Measurements from ENCODE around the gene PALLD. TPM values are rescaled to one million over a fixed set of nuclear protein-coding genes. Genes with fewer than 3 reads are reported as not detected.

PALLD gene
- total RNA-seq, 1 experiment from 2014 or later: 23.7 TPM

GRCh38 chr4:168637872-168638756 is 141.3 kb downstream of the PALLD start:
- no peak overlapping the region for H3K27ac Mint-ChIP-seq
- H3K4me3 Mint-ChIP-seq: no peak overlapping the region
- POLR2A ChIA-PET: no interaction called here
- DNase-seq (ENCODE audit: low spot score) (no peak), ATAC-seq (no peak)
- H3K4me1 Mint-ChIP-seq: peaks cover 19% of the 10 kb centered on the region
- no peak for TF ChIP-seq PRRX2 (CRISPR knock-in tag; IDR thresholded peaks at IDR 0.05)
- TF ChIP-seq ZNF671 (CRISPR knock-in tag; IDR thresholded peaks at IDR 0.05): no peak
- TF ChIP-seq ZNF423 (CRISPR knock-in tag; IDR thresholded peaks at IDR 0.05): no peak
- no peak for TF ChIP-seq ATF3 (CRISPR knock-in tag; conservative IDR thresholded peaks at IDR 0.05)
- no peak for TF ChIP-seq USF1 (CRISPR knock-in tag; IDR thresholded peaks at IDR 0.05)
- TF ChIP-seq NR1H2 (CRISPR knock-in tag; IDR thresholded peaks at IDR 0.05): no peak
- no peak for TF ChIP-seq E2F1 (CRISPR knock-in tag; IDR thresholded peaks at IDR 0.05)
- no peak for TF ChIP-seq GTF2I (CRISPR knock-in tag; conservative IDR thresholded peaks at IDR 0.05)
- TF ChIP-seq E2F5 (CRISPR knock-in tag; IDR thresholded peaks at IDR 0.05): no peak
- TF ChIP-seq FOXJ3 (CRISPR knock-in tag; IDR thresholded peaks at IDR 0.05; ENCODE audit: borderline replicate concordance): no peak
- TF ChIP-seq CREB1 (CRISPR knock-in tag; IDR thresholded peaks at IDR 0.05): no peak
- TF ChIP-seq HMGA2 (CRISPR knock-in tag; IDR thresholded peaks at IDR 0.05): no peak
- TF ChIP-seq RORB (CRISPR knock-in tag; IDR thresholded peaks at IDR 0.05): no peak
- no peak for TF ChIP-seq JAZF1 (CRISPR knock-in tag; IDR thresholded peaks at IDR 0.05)
- TF ChIP-seq NR3C1 (CRISPR knock-in tag; conservative IDR thresholded peaks at IDR 0.05; ENCODE audit: low read depth): no peak
- no peak for TF ChIP-seq PREB (CRISPR knock-in tag; IDR thresholded peaks at IDR 0.05; ENCODE audit: borderline replicate concordance)
- TF ChIP-seq OVOL2 (CRISPR knock-in tag; IDR thresholded peaks at IDR 0.05; ENCODE audit: borderline replicate concordance): no peak
- no peak for TF ChIP-seq STAT6 (CRISPR knock-in tag; conservative IDR thresholded peaks at IDR 0.05; ENCODE audit: low read depth)
- 0 out of 2 replicates have a peak, but pooled peaks cover 4% of the 10 kb centered on the region for H3K27me3 Mint-ChIP-seq (ENCODE audit: low read depth)
- CTCF ChIA-PET: no interaction called here
- H3K36me3 Mint-ChIP-seq: no peaks in the 10 kb centered on the region
- no peaks in the 10 kb centered on the region for H3K9me3 Mint-ChIP-seq

- no peak for ATAC-seq
- no peak for DNase-seq (ENCODE audit: low spot score)
- TF ChIP-seq IRF1 (CRISPR knock-in tag; IDR thresholded peaks at IDR 0.05): no peak
- no peak for TF ChIP-seq OVOL2 (CRISPR knock-in tag; IDR thresholded peaks at IDR 0.05; ENCODE audit: borderline replicate concordance)
- no peak for TF ChIP-seq FOXP1 (CRISPR knock-in tag; IDR thresholded peaks at IDR 0.05; ENCODE audit: borderline replicate concordance)
- no peak for TF ChIP-seq EMX1 (CRISPR knock-in tag; IDR thresholded peaks at IDR 0.05)
- TF ChIP-seq ZNF671 (CRISPR knock-in tag; IDR thresholded peaks at IDR 0.05): no peak
- no peak overlapping the region for H3K4me3 Mint-ChIP-seq
- H3K27me3 Mint-ChIP-seq (ENCODE audit: low read depth): no peaks in the 10 kb centered on the region
- peaks cover 8% of the 10 kb centered on the region; the same call in 1 of the 2 replicates for H3K4me1 Mint-ChIP-seq
- POLR2A ChIA-PET: interaction anchor here (0.6 kb wide), 1 partner anchor 74 kb away, joined by 8 read pairs; no protein-coding TSS in a partner anchor
- H3K9me3 Mint-ChIP-seq: no peaks in the 10 kb centered on the region
- no peaks in the 10 kb centered on the region for H3K36me3 Mint-ChIP-seq
- no peak overlapping the region for H3K27ac Mint-ChIP-seq
- CTCF ChIA-PET: interaction anchor here (1.7 kb wide), 1 partner anchor 303 kb away, joined by 3 read pairs; no protein-coding TSS in a partner anchor
These were observed 143.1 kb downstream of the PALLD start for GRCh38 chr4:168639914-168640313.

Data from WTC11 (cell line).